Stomach (tissue), 4 donors: ENCODE data around the gene SLC6A8.

Experiments
- CTCF ChIP-seq, 7 experiments: fragments of 450-650 bp in 4 of 7; fragments of 200-600 bp in 3 of 7; sonication (generic) in 3 of 7; IDR thresholded peaks; one replicate each; pipeline ENCODE4 v1.5.1; 2016 to 2019; ENCODE audit warnings: antibody characterized with exemption in 7 of 7, control low read depth in 2 of 7, mild to moderate bottlenecking in 1 of 7
- EP300 ChIP-seq: sonication (generic); formaldehyde crosslinking; IDR thresholded peaks from one replicate; pipeline ENCODE4 v1.6.1; 2017; ENCODE audit warnings: antibody characterized with exemption
- POLR2A ChIP-seq, 4 donors: fragments of 450-650 bp; IDR thresholded peaks; one replicate each; pipeline ENCODE4 v1.6.1; 2016; ENCODE audit warnings: antibody characterized with exemption in 4 of 4, control low read depth in 2 of 4, mild to moderate bottlenecking in 1 of 4, moderate library complexity in 1 of 4

DNA sequence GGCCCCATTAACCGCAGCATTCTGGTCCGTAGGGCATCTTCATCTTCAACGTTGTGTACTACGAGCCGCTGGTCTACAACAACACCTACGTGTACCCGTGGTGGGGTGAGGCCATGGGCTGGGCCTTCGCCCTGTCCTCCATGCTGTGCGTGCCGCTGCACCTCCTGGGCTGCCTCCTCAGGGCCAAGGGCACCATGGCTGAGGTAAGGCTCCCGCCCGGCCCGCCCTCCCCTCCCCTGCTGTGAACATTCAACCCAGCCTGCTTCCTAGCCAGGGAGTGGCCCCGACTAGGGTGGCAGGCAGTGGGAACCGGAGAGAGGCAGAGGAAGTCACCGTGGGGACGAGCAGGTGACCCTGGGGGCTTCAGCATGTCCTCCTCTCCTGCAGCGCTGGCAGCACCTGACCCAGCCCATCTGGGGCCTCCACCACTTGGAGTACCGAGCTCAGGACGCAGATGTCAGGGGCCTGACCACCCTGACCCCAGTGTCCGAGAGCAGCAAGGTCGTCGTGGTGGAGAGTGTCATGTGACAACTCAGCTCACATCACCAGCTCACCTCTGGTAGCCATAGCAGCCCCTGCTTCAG lies 7.1 kb downstream of the SLC6A8 start:
- TF ChIP-seq CTCF (IDR thresholded peaks at IDR 0.05) (no peak), EP300 (no peak), POLR2A (IDR thresholded peaks at IDR 0.05) (no peak)
